ENCODE data around the gene MLH1.

MLH1 gene

GRCh38 chr3:36988356-36988755, 5.0 kb upstream of the MLH1 start:
- no peak for DNase-seq

GRCh38 chr3:36989005-36989404, 4.3 kb upstream of the MLH1 start:
- DNase-seq: no peak

DNA sequence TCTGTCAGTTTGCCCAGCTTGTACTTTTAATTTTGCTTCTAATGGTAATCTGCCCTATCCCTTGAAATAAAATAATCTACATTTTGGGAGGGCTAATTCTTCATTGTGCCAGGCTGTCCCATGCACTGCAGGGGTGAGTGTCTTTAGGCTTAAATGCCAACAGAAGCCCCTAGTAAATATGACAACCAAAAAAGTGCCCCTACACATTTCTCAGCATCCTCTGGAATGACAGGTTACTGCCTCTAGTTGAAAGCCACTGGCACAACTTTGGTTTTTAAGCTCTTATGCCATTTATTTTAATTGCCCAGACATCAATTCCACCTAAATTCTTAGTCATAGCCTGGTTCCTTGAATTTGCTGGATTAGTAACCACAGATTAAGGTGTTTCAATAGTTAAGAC, 3.8 kb upstream of the MLH1 start:
- DNase-seq: no peak

DNA sequence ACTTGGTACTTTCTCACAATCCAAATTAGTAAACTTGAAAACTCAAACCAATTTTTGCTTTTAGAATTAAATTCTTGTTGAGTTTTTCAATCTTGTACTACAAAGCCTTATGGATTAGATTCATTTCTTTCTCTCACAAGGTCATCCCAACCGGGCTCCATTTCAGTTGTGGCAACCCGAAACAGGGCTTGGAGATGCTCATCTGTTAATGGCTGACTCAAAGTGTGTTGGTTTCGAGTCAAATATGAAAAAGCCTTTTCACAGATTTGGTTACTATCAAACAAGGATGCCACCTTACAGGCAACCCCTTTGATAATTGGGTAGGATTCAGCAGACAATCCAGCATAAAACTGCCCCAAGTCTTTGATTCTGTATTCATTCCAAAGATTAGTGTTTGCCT, 2.2 kb upstream of the MLH1 start:
- no peak for DNase-seq

- DNase-seq: no peak
Observed at GRCh38 chr3:36991923-36992805, 1.2 kb upstream of the MLH1 start.

DNA sequence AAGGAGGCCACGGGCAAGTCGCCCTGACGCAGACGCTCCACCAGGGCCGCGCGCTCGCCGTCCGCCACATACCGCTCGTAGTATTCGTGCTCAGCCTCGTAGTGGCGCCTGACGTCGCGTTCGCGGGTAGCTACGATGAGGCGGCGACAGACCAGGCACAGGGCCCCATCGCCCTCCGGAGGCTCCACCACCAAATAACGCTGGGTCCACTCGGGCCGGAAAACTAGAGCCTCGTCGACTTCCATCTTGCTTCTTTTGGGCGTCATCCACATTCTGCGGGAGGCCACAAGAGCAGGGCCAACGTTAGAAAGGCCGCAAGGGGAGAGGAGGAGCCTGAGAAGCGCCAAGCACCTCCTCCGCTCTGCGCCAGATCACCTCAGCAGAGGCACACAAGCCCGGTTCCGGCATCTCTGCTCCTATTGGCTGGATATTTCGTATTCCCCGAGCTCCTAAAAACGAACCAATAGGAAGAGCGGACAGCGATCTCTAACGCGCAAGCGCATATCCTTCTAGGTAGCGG, 452 bp upstream of the MLH1 start, which contains the start of gene EPM2AIP1:
EPM2AIP1 (minus strand) TSS at position 326 of the 520 bp plus-strand sequence; CDS start at position 272, 54 bp downstream.
- no peak for DNase-seq

GRCh38 chr3:37014620-37015019, 21.3 kb downstream of the MLH1 start:
- no peak for DNase-seq

DNA sequence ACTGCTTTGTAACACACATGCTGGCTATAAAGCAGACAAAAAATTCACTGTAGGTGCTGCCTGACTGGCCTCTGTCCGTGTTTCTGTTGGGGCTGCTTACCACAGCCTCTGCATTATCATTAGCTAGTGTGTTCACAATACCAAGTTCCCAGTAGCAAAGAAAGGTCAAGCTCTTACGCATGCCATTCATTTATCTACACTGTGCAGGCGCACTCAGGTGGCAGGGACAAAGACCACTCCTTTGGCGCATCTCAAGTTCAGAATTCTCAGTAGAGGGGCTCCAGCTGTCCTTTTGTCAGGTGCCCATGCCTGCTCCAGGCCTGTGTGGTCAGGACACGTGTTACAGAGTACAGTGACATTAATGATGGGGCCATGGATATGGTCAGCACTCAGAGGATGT, 22.3 kb downstream of the MLH1 start:
- no peak for DNase-seq

GRCh38 chr3:37016903-37017302, 23.6 kb downstream of the MLH1 start:
- no peak for DNase-seq

GRCh38 chr3:37017683-37018082, 24.4 kb downstream of the MLH1 start:
- no peak for DNase-seq

GRCh38 chr3:37024092-37024491, 30.8 kb downstream of the MLH1 start:
- DNase-seq: no peak

GRCh38 chr3:37024820-37025405, 31.6 kb downstream of the MLH1 start:
- no peak for DNase-seq

DNA sequence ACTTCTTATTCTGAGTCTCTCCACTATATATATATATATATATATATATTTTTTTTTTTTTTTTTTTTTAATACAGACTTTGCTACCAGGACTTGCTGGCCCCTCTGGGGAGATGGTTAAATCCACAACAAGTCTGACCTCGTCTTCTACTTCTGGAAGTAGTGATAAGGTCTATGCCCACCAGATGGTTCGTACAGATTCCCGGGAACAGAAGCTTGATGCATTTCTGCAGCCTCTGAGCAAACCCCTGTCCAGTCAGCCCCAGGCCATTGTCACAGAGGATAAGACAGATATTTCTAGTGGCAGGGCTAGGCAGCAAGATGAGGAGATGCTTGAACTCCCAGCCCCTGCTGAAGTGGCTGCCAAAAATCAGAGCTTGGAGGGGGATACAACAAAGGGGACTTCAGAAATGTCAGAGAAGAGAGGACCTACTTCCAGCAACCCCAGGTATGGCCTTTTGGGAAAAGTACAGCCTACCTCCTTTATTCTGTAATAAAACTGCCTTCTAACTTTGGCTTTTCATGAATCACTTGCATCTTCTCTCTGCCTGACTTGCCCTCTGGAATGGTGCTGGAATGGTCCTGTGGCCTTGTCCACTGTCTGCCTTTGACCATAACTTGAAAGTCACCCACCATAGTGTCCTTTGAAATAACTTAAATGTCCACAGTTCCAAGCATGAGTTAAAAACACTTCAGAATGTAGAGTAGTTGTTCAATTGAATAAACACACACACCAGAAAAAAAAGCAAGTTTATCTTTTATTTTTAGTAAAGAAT, 32.4 kb downstream of the MLH1 start:
- no peak for DNase-seq

DNA sequence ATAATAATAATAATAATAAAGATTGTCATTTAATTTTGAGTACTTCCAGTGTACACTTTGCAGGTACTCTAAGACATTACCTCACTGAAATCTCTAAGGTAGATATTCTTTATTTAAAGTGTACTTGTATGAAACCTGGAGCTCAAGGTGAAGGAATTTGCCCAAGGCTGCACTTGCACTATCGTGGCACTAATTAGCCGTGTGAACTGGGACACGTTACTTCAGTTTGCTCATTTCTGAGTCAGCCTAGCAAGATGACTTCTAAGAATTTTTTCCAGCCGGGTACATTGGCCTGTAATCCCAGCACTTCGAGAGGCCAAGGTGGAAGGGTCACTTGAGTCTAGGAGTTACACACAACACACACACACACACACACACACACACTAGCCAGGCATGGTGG, 33.5 kb downstream of the MLH1 start:
- DNase-seq: no peak

DNA sequence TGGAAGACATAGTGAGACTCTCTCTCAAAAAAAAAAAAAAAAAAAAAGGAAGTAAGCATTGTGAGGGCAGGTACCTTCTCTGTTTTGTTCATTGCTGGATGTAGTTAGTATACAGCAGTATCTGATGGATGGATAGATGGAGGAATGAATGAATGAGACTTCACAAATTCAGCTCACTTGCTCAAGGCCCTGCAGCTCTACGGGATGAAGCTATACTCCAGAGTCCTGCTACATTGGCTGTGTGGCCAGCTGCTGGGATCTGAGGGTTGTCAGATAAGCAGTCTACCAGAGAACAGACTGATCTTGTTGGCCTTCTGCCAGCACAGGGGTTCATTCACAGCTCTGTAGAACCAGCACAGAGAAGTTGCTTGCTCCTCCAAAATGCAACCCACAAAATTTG, 35.0 kb downstream of the MLH1 start:
- peak; percentile 64 for DNase-seq

DNA sequence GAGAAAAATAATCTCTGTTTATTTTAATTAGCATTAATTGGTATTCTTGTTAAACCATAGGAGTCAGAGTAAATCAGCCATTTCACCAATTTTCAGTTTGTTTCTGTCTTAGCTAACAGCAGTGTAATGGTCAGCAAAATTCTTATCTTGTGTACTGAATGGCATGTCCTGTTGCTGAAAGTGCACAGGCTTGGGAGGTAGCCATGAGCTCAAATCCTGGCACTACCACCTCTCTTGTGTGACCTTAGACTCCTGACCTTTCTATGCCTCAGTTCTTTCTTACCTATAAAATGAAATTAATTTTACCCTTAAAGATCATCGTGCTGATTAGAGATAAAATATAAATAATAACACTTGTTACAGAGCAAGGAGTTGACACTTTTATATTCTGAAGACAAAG, 35.8 kb downstream of the MLH1 start:
- DNase-seq: no peak

DNA sequence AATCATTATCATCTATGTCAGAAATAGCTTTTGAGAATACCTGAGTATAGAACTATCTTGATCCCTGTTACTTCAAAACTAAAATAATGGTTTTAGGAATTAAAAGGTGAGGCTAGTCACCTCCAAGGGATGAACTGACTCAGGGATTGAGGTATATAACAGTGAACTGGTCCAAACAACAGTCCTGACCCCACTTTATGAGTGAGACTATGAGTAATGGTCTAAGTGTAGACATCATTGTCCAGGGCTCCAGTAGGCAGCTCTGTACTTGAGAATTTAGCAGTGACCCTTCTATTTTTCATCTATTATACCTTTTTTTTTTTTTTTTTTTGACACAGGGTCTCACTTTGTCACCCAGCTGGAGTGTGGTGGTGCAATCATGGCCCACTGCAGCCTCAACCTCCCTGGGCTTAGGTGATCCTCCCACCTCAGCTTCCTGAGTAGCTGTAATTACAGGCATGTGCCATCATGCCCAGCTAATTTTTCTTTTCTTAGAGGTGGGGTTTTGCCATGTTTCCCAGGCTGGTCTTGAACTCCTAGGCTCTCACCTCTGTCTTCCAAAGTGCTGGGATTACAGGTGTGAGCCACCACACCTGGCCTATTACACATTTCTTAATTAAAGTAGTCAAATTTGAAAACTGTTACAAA, 36.3 kb downstream of the MLH1 start:
- no peak for DNase-seq

DNA sequence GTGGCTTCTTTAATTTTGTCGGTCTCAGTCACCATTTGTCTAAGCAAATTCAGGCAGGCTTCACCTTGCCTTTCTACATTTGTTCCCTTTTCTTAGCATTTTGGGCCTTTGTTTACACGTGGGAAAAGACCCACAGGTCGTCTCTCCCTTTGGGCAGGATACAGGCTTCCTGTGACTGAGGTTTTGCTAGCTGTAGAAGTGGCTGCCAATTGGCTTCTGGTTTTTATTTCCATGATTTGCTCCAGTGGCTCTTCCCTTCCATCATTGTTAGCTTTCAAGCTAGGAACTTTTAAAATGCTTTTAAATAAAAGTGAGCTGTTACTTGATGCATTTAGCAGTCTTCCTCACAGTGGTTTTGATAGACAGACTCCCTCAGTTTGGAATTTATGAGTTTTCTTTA, 37.3 kb downstream of the MLH1 start:
- DNase-seq: no peak

- no peak for DNase-seq
Observed at GRCh38 chr3:37031096-37031682, 37.9 kb downstream of the MLH1 start.

GRCh38 chr3:37032961-37033360, 39.6 kb downstream of the MLH1 start:
- no peak for DNase-seq

- DNase-seq: no peak
Observed at GRCh38 chr3:37037352-37037751, 44.0 kb downstream of the MLH1 start.

DNA sequence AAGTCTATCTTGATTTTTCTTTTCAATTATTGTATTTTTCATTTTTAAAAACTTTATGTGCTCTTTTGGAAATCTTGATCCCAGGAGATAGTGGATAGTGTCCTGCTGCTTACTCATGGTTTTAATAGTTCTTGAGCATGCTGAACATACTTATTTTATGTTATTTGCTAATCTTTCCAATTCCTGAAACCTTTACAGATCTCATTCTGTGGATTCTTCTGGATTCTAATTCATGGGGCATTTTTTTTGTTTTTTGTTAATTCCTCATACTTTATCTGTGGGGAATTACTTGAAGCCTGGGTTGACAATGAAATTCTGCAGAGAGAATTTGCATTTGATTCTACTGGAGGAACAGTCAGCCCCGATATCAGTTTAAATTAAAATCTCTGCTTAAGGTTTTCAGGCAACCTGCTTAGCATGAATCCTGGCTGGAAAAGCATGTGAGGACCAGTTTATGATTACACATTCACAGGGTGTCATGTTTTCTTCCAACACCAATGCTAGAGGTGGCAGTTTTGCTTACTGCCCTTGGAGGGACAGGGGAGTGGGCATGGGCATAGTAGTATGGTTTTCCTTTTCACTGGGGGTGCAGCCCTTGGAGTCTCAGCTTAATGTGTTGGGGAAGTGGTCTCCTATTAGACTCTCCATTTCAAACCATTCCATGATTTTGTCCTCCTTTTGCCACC, 46.0 kb downstream of the MLH1 start:
- no peak for DNase-seq
